ENCODE results near the gene MTRF1L. TPM values are rescaled to one million over a fixed set of nuclear protein-coding genes. Genes with fewer than 3 reads are reported as not detected.
"Not testable (repeated sequence)": the region's sequence is repeated elsewhere in the genome, so short reads cannot be mapped to it uniquely, and the experiment has no call there.

Gene MTRF1L
- total and polyA plus RNA-seq, 8 donors = 4.4 to 9.9 (median 7.3) TPM

DNA sequence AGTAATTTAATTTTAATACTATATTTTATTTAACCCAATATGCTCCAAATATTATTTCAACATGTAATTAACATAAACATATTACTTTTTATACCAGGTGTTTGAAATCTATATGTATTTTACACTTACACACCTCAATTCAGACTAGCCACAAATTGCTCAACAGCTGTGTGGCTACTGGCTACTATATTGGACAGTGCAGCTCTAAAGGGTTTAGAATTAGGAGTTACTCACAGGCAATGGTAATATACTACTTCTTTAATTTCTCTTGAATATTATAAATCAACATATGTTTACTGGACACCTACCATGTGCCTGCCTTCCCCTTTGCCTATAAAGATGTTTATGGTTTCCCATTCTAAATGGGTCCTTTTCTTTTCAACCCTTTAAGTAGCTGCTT, 2.3 kb downstream of the MTRF1L start:
- H3K27me3 ChIP-seq = no peaks in the 10 kb centered on the region
- DNase-seq (no peak), ATAC-seq (no peak), FAIRE-seq (no peak)
- H3K9me3 ChIP-seq = no peaks in the 10 kb centered on the region
- H3K4me1 ChIP-seq = peaks cover 4 to 32% (median 31%) of the 10 kb centered on the region in 3 donors
- no peaks in the 10 kb centered on the region for H3K36me3 ChIP-seq
- TF ChIP-seq, protein P1, sequence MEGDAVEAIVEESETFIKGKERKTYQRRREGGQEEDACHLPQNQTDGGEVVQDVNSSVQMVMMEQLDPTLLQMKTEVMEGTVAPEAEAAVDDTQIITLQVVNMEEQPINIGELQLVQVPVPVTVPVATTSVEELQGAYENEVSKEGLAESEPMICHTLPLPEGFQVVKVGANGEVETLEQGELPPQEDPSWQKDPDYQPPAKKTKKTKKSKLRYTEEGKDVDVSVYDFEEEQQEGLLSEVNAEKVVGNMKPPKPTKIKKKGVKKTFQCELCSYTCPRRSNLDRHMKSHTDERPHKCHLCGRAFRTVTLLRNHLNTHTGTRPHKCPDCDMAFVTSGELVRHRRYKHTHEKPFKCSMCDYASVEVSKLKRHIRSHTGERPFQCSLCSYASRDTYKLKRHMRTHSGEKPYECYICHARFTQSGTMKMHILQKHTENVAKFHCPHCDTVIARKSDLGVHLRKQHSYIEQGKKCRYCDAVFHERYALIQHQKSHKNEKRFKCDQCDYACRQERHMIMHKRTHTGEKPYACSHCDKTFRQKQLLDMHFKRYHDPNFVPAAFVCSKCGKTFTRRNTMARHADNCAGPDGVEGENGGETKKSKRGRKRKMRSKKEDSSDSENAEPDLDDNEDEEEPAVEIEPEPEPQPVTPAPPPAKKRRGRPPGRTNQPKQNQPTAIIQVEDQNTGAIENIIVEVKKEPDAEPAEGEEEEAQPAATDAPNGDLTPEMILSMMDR (IDR thresholded peaks at IDR 0.05) = no peak
- H3K4me3 ChIP-seq = no peak overlapping the region
- H3K27ac ChIP-seq = no peak overlapping the region
- intact Hi-C loops (cut with DNase I) = no loop called here

DNA sequence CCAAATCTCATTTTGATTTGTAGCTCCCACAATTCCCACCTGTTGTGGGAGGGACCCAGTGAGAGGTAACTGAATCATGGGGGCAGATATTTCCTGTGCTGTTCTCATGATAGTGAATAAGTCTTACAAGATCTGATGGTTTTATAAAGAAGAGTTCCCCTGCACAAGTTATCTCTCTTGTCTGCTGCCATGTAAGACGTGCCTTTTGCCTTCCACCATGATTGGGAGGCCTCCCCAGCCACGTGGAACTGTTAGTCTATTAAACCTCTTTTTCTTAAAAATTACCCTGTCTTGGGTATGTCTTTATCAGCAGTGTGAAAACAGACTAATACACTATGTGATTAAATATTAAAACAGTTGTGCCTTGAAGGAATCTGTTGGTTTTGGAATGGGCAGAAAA, 3.0 kb downstream of the MTRF1L start:
- H3K36me3 ChIP-seq; H3K27me3 ChIP-seq; ATAC-seq; H3K27ac ChIP-seq; intact Hi-C loops (cut with DNase I); H3K4me3 ChIP-seq; H3K9me3 ChIP-seq; FAIRE-seq; DNase-seq: not testable (repeated sequence)
- 68 to 72% methylated on average over 2 of the region's 2 CpGs for WGBS, 2 donors
- peaks cover 4 to 32% (median 31%) of the 10 kb centered on the region in 3 donors for H3K4me1 ChIP-seq

DNA sequence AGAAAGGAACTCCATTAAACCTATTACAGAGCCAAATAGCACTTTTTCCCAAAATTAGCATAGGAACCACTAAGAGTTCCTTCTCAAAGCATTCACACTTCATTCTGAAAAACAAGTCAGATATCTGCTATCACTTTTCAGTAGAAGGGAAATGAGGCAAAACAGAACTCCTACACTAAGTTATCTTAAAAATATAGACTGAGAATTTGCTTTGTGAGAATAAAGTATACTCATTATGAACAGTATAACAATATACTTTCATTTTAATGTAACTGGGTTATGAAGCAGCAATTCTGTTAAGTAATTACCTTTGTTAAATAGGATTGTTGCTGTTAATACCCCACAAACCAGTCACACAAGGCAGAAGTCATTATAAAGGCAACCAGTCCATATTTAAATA, 8.7 kb downstream of the MTRF1L start:
- no peaks in the 10 kb centered on the region for H3K4me1 ChIP-seq
- no peaks in the 10 kb centered on the region for H3K27me3 ChIP-seq
- no peaks in the 10 kb centered on the region for H3K9me3 ChIP-seq
- H3K36me3 ChIP-seq = peaks cover 4 to 17% (median 6%) of the 10 kb centered on the region in 3 donors
- H3K27ac ChIP-seq = no peak overlapping the region
- intact Hi-C loops (cut with DNase I) = no loop called here
- H3K4me3 ChIP-seq = no peak overlapping the region
- TF ChIP-seq, protein P1 (IDR thresholded peaks at IDR 0.05) = no peak
- ATAC-seq = no peak
- FAIRE-seq = no peak
- DNase-seq = no peak

DNA sequence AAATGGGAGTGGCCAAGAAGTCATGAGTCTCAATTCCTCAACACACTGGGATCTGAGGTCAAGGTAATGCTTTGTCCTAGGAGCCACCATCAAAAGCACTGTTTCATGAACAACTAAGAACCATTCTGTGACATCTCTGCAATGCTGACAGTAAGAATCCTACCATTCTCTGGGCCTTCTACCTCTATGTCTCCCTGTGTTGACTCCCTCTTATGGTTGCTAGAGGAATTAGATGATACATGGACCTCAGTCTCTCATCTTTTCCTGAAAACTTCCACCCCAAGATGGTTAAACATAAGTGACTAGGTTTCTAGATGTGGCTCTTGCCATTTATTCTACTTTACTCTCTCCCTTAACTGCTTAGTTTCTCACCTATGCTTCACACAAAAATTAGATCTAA, 9.1 kb downstream of the MTRF1L start:
- H3K36me3 ChIP-seq = peaks cover 4 to 17% (median 6%) of the 10 kb centered on the region in 3 donors
- H3K4me3 ChIP-seq = no peak overlapping the region
- H3K4me1 ChIP-seq = no peaks in the 10 kb centered on the region
- H3K9me3 ChIP-seq = no peaks in the 10 kb centered on the region
- no peak for ATAC-seq
- no peak for FAIRE-seq
- intact Hi-C loops (cut with DNase I) = no loop called here
- no peak overlapping the region for H3K27ac ChIP-seq
- no peak for DNase-seq
- no peaks in the 10 kb centered on the region for H3K27me3 ChIP-seq
- TF ChIP-seq, protein P1 (IDR thresholded peaks at IDR 0.05) = no peak

DNA sequence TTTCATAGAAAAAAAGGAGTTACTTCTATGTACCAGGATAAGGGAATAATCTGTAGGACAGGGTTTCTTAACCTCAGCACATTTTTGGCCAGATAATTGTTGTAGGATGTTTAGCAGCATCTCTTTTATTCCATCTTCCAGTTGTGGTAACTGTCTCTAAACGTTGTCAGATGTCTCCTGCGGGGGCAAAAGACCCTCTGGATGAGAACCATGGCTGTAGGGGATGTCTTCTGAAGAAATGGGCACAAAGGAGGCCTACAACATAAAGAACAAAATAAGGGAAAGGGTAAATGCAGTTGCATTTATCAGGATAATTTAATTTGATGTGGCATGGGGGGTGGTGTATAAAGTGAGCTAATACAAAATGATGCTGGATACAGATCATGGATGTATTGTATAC, 15.5 kb downstream of the MTRF1L start:
- H3K4me3 ChIP-seq = no peak overlapping the region
- TF ChIP-seq, protein P1 (IDR thresholded peaks at IDR 0.05) = no peak
- no peak overlapping the region for H3K27ac ChIP-seq
- 79 to 86% methylated on average over 2 of the region's 2 CpGs for WGBS, 2 donors
- ATAC-seq (no peak), DNase-seq (no peak), FAIRE-seq (no peak)
- H3K36me3 ChIP-seq = peaks cover 0 to 11% (median 0%) of the 10 kb centered on the region in 3 donors
- peaks cover 3 to 12% (median 11%) of the 10 kb centered on the region in 3 donors for H3K4me1 ChIP-seq
- intact Hi-C loops (cut with DNase I) = no loop called here
- H3K27me3 ChIP-seq = no peaks in the 10 kb centered on the region
- no peaks in the 10 kb centered on the region for H3K9me3 ChIP-seq

DNA sequence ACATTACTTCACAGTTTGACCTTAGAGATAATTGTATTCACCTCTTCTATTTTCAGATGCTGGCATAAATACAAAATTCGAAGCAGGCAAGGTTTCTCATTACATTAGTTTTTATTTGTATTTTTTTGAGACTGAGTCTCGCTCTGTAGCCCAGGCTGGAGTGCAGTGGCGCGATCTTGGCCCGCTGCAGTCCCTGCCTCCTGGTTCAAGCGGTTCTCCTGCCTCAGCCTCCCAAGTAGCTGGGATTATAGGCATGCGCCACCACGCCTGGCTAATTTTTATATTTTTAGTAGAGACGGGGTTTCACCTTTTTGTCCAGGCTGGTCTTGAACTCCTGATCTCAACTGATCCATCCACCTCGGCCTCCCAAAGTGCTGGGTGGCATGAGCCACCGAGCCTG, 17.2 kb downstream of the MTRF1L start:
- peaks cover 8 to 16% (median 11%) of the 10 kb centered on the region in 3 donors for H3K4me1 ChIP-seq
- H3K27me3 ChIP-seq; ATAC-seq; intact Hi-C loops (cut with DNase I); H3K9me3 ChIP-seq; FAIRE-seq; H3K36me3 ChIP-seq; H3K4me3 ChIP-seq; DNase-seq; H3K27ac ChIP-seq: not testable (repeated sequence)
- 87% methylated on average over 11 of the region's 11 CpGs for WGBS, 2 donors

Measured in pancreas (tissue), 10 donors.